Fibroblast of skin of back (primary cell): ENCODE results near the gene POLL.

Source experiments
- DNase-seq: peaks from one replicate; pipeline ENCODE4 v3.0.0-alpha.2; 2013

The POLL gene

DNA sequence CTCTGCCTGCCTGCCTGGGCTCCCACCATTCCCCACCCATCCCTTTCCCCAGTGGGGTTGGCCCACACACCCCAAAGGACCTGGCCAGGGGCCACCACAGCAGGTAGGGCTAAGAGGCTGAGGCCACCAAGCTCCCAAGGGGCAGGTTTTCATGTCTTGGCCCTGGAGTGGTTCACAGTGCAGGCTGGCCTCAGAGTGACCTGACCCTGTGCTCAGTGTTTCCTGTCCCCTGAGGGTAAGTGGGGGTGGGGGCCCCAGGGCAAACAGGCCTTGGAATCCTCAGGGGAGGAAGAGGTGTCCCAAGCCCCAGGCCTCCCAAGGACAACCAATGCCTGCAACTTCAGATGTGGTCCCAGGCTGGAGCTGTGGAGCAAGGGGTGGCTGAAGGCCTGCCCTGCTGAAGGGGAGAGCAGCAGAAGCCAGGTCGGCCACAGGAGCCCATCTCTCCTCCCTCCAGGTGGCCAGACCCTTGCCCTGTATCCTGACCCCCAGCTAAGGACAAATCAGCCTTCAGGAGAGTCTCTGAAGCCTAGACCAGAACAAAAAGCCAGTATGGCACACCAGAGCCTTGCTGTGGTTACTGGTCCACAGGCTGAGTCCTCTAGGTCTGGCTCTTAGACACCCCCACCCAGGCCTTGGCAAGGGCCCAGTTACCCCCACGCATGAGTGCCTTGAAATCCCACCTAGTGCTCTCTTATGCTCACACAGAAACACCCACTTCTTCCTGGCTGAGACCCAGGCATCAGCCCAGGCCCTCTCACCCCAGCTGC, 27.6 kb downstream of the POLL start:
- no peak for DNase-seq

DNA sequence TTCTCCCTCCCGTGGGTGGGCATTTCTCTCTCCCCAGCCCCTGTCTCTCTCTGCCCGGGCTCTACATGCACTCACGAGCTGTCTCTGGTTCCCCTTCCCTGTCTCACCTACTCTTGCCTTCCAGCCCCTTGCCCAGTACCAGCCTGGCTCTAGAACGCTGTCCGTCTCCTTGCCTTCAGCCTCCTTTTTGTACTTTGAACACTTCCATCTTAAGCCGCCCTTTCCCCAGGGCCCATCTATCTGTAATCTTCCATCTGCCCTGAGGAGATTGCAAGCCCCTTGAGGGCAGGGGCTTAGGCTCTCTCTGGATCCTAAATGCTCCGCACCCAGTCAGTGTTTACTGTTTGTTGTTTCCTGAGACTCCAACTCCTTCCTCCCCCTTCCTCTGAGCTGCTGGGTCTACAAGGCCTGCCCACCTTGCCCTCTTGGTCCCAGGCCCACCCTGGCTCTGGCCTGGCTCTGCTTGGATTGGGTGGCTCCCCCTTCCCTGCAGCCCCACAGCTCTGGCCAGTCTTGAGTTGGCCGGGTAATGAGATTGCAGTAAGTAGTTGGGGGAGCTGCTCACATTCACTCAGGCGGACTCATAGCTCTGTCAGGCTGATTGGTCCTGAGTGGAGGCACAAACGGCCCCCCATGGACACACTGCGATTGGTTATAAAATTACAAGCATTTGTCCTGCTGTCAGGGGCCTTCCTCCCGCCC, 28.3 kb downstream of the POLL start:
- no peak for DNase-seq

- DNase-seq, result no peak
Measured at GRCh38 chr10:101558671-101559595, 29.1 kb downstream of the POLL start.

DNA sequence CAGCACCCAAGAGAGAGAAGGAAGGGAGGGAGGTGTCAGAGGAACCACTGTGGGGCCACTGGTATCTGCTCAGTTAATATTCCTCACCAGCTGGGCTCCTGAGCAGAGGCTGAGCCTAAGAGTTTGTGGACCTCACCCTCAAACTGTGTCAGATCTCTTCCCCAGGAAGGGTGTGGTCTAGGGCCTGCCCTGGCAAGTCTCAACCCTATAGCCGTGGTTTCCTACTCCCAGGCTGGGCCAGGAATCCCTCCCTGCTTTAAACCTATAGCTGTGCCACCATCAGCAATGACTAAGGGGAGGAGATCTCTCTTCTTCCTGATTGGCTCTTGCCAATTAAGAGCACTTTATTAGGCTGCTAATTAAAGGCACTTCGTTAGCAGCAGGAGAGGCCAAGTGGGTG, 29.9 kb downstream of the POLL start:
- DNase-seq, result peak; percentile 9

GRCh38 chr10:101557541-101557940, 30.5 kb downstream of the POLL start:
- no peak for DNase-seq

DNA sequence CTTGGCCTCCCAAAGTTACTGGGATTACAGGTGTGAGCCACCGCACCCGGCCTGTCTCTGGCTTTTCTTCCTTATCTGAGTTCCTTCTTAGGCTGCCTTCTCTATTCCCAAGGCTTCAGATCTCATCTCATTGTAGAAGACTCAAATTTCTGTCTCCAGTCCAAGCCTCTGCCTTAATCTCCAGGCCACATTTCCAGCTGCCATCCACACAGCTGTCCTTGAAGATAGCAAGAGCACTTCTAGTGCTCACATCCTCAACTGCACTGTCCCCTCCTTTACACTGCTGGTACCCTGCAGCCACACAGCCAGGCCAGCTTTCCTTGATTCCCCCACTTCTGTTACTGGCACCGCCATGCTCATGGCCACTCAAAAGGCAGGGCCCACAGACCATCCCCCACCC, 35.6 kb downstream of the POLL start:
- DNase-seq, result no peak

DNA sequence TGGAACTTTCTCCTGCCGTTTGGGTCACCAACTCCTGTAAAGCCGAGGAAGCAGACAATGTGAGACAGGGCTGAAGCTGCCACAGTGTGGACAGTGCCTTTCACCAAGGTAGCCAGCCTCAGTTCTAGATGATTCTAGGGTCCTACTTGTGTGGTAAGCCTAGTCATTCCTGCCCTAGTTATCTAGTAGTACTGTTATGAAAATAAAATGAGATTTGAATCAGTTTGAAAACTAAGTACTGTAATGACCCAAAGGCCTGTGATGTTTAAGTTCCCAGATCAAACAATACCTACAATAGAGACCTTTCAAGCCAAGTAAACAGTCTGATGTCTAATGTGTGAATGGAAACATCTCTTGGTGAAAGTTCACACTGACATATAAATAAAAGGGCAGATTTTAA, 37.1 kb downstream of the POLL start:
- no peak for DNase-seq

- DNase-seq, result no peak
Measured at GRCh38 chr10:101545898-101546297, 42.2 kb downstream of the POLL start.

DNA sequence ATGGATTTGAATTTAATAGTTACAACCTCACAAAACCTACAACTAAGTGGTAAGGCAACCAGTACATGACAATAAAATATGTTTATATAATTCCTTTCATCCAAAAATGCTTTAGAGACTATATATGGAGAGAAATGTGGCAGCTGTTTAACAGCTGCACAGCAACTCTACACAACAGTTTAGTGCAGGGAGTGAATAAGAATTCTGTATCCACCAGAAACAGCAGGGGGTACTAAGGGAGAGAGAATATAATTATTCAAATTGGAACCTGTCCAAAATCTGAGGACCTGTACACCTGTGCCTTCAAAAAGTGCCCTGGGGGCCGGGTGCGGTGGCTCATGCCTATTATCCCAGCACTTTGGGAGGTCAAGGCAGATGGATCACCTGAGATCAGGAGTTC, 49.6 kb downstream of the POLL start:
- no peak for DNase-seq

DNA sequence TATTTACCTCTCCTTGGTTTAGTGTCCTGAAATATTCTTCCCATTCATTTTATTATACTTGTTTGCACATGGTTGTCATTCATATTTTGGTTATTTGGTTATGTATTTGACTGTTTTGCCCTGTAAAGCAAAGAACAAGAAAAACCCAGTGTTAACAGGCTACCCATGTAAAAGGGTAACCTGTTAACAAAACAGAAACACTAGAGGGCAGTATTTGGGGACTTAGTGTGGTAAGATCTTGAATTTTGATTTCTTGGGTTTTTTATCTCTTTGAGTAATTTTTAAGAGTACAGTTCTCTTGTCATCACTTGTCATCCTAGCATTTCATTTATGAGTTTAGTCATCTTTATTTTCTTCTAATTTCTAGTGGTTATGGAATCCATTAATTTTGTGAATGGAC, 51.3 kb downstream of the POLL start:
- DNase-seq, result peak; percentile 18

DNA sequence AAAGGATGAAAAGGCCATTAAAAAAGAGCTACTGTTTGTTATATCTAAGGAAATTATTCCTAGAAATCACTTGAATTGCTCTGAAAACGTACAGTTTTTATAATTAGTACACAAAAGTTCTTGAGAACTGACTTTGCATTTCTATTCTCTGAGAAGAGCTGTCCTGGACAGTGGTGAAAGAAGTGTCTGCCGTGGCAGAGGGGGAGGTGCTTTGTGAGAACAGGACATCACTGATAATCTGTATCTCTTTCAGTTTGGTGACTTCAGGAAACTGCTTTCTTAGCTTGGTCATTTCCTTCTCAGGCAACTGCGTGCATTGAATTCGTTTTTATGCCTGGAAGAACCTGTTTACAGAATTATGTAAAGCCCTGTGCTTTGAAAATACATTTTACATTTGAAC, 52.1 kb downstream of the POLL start:
- no peak for DNase-seq

GRCh38 chr10:101529725-101530553, 58.1 kb downstream of the POLL start:
- no peak for DNase-seq

DNA sequence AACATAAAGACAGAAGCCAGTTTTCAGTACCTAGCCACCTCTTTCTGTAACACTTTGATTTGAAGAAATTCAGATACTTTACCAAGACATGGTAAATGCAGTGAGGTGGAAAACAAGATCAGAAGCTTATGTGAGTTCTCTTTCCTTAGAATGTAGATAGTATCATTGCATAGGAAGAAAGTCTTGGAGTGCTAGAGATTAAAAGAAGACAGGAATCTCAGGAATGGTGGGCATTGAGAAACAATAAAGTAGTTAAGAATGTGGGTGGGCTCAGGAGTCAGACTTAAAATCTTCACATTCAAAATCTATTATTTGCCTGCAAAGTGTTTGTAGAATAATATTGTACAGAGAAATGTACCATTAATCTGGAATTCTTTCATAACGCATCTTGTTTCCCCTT, 58.9 kb downstream of the POLL start:
- DNase-seq, result peak; percentile 10
